Suprapubic skin (tissue), 4 donors: ENCODE measurements around the gene IP6K2.

ENCODE experiments used
- CTCF ChIP-seq, 2 donors: fragments of 200-600 bp in 1 of 2; fragments of 450-650 bp in 1 of 2; sonication (generic) in 1 of 2; IDR thresholded peaks; one replicate each; pipeline ENCODE4 v1.5.1; 2016 to 2019; ENCODE audit warnings: antibody characterized with exemption in 2 of 2, mild to moderate bottlenecking in 1 of 2, moderate library complexity in 1 of 2
- POLR2A ChIP-seq, 2 donors: fragments of 450-650 bp; IDR thresholded peaks; one replicate each; pipeline ENCODE4 v1.6.1; 2017; ENCODE audit warnings: antibody characterized with exemption in 2 of 2, mild to moderate bottlenecking in 2 of 2, moderate library complexity in 2 of 2
- POLR2AphosphoS5 ChIP-seq, 3 donors: sonication (generic); formaldehyde crosslinking; IDR thresholded peaks; one replicate each; pipeline ENCODE4 v1.6.1; 2017; ENCODE audit warnings: antibody characterized with exemption in 3 of 3

- no peak for TF ChIP-seq CTCF (IDR thresholded peaks at IDR 0.05)
- TF ChIP-seq POLR2A (IDR thresholded peaks at IDR 0.05), result no peak
- no peak for TF ChIP-seq POLR2AphosphoS5 (IDR thresholded peaks at IDR 0.05)
Observed at GRCh38 chr3:48689384-48689783, 27.6 kb downstream of the IP6K2 start.
